SH-SY5Y (cell line): ENCODE results near the gene FLNA.

ENCODE experiments used
- GATA2 ChIP-seq: IDR thresholded peaks from 2 replicates; pipeline ENCODE4 v1.6.1; 2011; ENCODE audit warnings: mild to moderate bottlenecking, low read depth, low read length
- GATA3 ChIP-seq: IDR thresholded peaks from 2 replicates; pipeline ENCODE4 v1.6.1; 2011; ENCODE audit warnings: low read depth, mild to moderate bottlenecking, low read length, moderate library complexity

DNA sequence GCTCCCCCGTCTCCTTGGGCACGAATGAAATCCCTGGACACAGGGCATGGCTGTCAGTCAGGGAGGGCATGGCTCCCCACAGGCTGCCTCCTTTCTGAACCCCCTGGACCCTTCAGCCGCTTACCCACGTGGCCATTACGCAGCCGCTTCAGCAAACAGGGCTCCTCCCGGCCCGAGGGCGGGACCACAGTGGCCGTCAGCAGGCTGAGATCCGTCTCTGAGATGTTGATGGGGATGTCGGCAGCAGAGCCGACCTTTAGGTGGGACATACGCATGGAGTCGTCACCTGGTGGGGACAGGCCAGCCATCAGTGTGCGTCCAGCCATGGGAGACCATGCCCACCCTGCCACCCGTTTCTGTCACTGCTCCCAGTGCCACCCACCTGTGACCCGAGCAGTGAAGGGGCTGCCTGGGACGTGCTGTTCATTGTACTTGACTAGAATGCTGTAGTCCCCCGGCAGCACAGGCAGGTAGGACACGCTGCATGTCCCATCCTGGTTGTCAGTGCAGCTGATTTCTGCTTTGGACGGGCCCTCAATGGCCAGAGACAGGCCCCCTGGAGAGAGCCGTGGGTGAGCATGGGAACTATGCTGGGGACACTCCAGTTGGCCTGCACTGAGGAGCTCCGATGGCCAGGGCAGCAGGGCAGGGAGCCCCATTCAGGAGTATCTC is 21.1 kb downstream of the FLNA start:
- TF ChIP-seq GATA2 (no peak), GATA3 (no peak)
